Measurements from ENCODE around the gene ATIC. TPM values are rescaled to one million over a fixed set of nuclear protein-coding genes. Genes with fewer than 3 reads are reported as not detected.

Gene ATIC
- total RNA-seq, 4 donors from 2014 or later, result 35.1 to 88.6 (median 60.7) TPM

GRCh38 chr2:215347878-215348277 is 36.0 kb downstream of the ATIC start:
- no peaks in the 10 kb centered on the region for H3K9me3 ChIP-seq
- intact Hi-C loops (cut with DNase I; ENCODE audit: low total_unique reads), result no loop called here
- no peaks in the 10 kb centered on the region for H3K4me1 ChIP-seq
- H3K36me3 ChIP-seq, result peaks cover 0 to 50% (median 19%) of the 10 kb centered on the region in 4 donors
- H3K4me3 ChIP-seq, result no peak overlapping the region
- no peak for DNase-seq
- H3K27ac ChIP-seq, result no peak overlapping the region
- in situ Hi-C loops (cut with MboI; ENCODE audit: low pct_ligation_motif_present in 1 of 4, low pct_unique_long_range_greater_than_20kb in 1 of 4, low sequenced_read_pairs in 3 of 4), result no loop called here
- no peaks in the 10 kb centered on the region for H3K27me3 ChIP-seq
- TF ChIP-seq POLR2AphosphoS5 (IDR thresholded peaks at IDR 0.05) (no peak), EP300 (IDR thresholded peaks at IDR 0.05; ENCODE audit: low read depth) (no peak), POLR2A (IDR thresholded peaks at IDR 0.05) (no peak), CTCF (IDR thresholded peaks at IDR 0.05) (no peak)

- Histone ChIP-seq H3K9me3 (no peaks in the 10 kb centered on the region), H3K4me1 (no peaks in the 10 kb centered on the region), H3K4me3 (no peak overlapping the region), H3K27ac (no peak overlapping the region), H3K36me3 (peaks cover 0 to 23% (median 9%) of the 10 kb centered on the region in 4 donors), H3K27me3 (no peaks in the 10 kb centered on the region)
- WGBS, 2 donors (ENCODE audit: low coverage in 1 of 2), result 59 to 74% methylated on average over 4 of the region's 4 CpGs
- in situ Hi-C loops (cut with MboI; ENCODE audit: low pct_ligation_motif_present in 1 of 4, low pct_unique_long_range_greater_than_20kb in 1 of 4, low sequenced_read_pairs in 3 of 4) (no loop called here), intact Hi-C loops (cut with DNase I; ENCODE audit: low total_unique reads) (no loop called here)
- no peak for TF ChIP-seq CTCF (IDR thresholded peaks at IDR 0.05)
- TF ChIP-seq EP300 (IDR thresholded peaks at IDR 0.05; ENCODE audit: low read depth), result no peak
- no peak for TF ChIP-seq POLR2AphosphoS5 (IDR thresholded peaks at IDR 0.05)
- no peak for DNase-seq
Measured at GRCh38 chr2:215352602-215353001, 40.7 kb downstream of the ATIC start.

GRCh38 chr2:215354771-215355695 is 43.2 kb downstream of the ATIC start:
- no peak for DNase-seq
- WGBS, 2 donors (ENCODE audit: low coverage in 1 of 2), result 87 to 100% methylated on average over 1 to 9 of the region's 9 CpGs
- TF ChIP-seq CTCF (IDR thresholded peaks at IDR 0.05) (no peak), POLR2A (IDR thresholded peaks at IDR 0.05) (no peak), EP300 (IDR thresholded peaks at IDR 0.05; ENCODE audit: low read depth) (no peak), POLR2AphosphoS5 (IDR thresholded peaks at IDR 0.05) (no peak)
- intact Hi-C loops (cut with DNase I; ENCODE audit: low total_unique reads), result no loop called here
- Histone ChIP-seq H3K27ac (no peak overlapping the region), H3K4me3 (no peak overlapping the region), H3K36me3 (peaks cover 0 to under 1% (median 0%) of the 10 kb centered on the region in 4 donors), H3K4me1 (no peaks in the 10 kb centered on the region), H3K9me3 (no peaks in the 10 kb centered on the region), H3K27me3 (no peaks in the 10 kb centered on the region)
- in situ Hi-C loops (cut with MboI; ENCODE audit: low pct_ligation_motif_present in 1 of 4, low pct_unique_long_range_greater_than_20kb in 1 of 4, low sequenced_read_pairs in 3 of 4), result no loop called here

- Histone ChIP-seq H3K4me1 (no peaks in the 10 kb centered on the region), H3K9me3 (no peaks in the 10 kb centered on the region), H3K27me3 (no peaks in the 10 kb centered on the region), H3K27ac (no peak overlapping the region), H3K4me3 (no peak overlapping the region), H3K36me3 (no peaks in the 10 kb centered on the region)
- DNase-seq, result no peak
- in situ Hi-C loops (cut with MboI; ENCODE audit: low pct_ligation_motif_present in 1 of 4, low pct_unique_long_range_greater_than_20kb in 1 of 4, low sequenced_read_pairs in 3 of 4) (no loop called here), intact Hi-C loops (cut with DNase I; ENCODE audit: low total_unique reads) (no loop called here)
- WGBS, 2 donors (ENCODE audit: low coverage in 1 of 2), result 97 to 98% methylated on average over 6 to 7 of the region's 7 CpGs
- no peak for TF ChIP-seq POLR2A (IDR thresholded peaks at IDR 0.05)
- no peak for TF ChIP-seq POLR2AphosphoS5 (IDR thresholded peaks at IDR 0.05)
- TF ChIP-seq CTCF (IDR thresholded peaks at IDR 0.05), result no peak
- no peak for TF ChIP-seq EP300 (IDR thresholded peaks at IDR 0.05; ENCODE audit: low read depth)
Measured at GRCh38 chr2:215355801-215356200, 43.9 kb downstream of the ATIC start.
